ENCODE measurements around the gene ARHGAP25.

ARHGAP25 gene

DNA sequence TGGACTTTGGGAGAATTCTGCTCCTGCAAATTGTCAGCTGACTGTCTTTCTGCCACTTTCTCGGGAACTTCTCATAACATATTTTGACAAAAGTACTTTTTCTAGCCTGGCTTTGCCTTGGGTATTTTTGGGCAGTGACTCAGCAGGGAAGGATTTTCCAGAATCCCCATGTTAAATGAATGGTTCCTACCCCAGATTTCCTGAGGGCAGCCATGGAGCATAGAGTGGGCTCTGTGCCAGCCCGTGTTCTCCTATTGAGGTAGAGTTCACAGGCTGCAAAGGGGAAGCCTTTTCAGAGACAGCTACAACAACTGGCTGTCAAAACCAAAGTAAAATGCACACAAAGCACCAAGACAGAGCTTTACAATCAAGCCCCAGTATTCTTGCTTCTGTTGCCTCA is 76.8 kb downstream of the ARHGAP25 start:
- no peaks in the 10 kb centered on the region for H3K36me3 ChIP-seq (ENCODE audit: control insufficient read depth, insufficient read depth, low read length)
- no peaks in the 10 kb centered on the region for H3K9me3 ChIP-seq (ENCODE audit: control insufficient read depth, low read length)
- H3K27ac ChIP-seq (ENCODE audit: low read depth, low read length, severe bottlenecking): no peak overlapping the region
- H3K4me3 ChIP-seq (ENCODE audit: extremely low read depth, insufficient read depth, low read length, poor library complexity, severe bottlenecking): no peak overlapping the region
- 75 to 100% methylated on average over 1 of the region's 2 CpGs for WGBS, 2 experiments (ENCODE audit: insufficient coverage in 2 of 2)
- H3K4me1 ChIP-seq (ENCODE audit: control insufficient read depth, insufficient read depth, low read length, poor library complexity, severe bottlenecking): peaks cover 41% of the 10 kb centered on the region

DNA sequence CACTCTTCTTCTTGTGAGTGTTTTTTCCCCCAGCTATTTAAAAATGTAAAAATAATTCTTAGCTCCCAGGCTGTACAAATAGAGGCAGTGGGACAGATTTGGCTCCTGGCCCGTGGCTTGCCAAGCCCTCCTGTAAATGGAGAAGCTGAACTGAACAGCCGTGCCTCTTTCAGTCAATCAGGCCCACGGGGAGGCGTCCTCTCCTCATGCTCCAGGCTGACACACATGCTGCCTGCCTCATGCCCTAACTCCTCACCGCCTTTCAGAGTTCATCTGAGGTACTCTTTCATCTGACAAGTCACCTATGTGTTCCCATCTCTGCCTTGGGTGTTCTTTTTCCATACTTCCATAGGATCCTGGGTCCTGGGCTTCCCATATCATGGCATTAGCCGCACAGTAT is 77.6 kb downstream of the ARHGAP25 start:
- no peak overlapping the region for H3K4me3 ChIP-seq (ENCODE audit: extremely low read depth, insufficient read depth, low read length, poor library complexity, severe bottlenecking)
- WGBS, 2 experiments (ENCODE audit: insufficient coverage in 2 of 2): 84% methylated on average over 6 of the region's 6 CpGs
- no peaks in the 10 kb centered on the region for H3K9me3 ChIP-seq (ENCODE audit: control insufficient read depth, low read length)
- no peak overlapping the region for H3K27ac ChIP-seq (ENCODE audit: low read depth, low read length, severe bottlenecking)
- peaks cover 33% of the 10 kb centered on the region for H3K4me1 ChIP-seq (ENCODE audit: control insufficient read depth, insufficient read depth, low read length, poor library complexity, severe bottlenecking)
- no peaks in the 10 kb centered on the region for H3K36me3 ChIP-seq (ENCODE audit: control insufficient read depth, insufficient read depth, low read length)

DNA sequence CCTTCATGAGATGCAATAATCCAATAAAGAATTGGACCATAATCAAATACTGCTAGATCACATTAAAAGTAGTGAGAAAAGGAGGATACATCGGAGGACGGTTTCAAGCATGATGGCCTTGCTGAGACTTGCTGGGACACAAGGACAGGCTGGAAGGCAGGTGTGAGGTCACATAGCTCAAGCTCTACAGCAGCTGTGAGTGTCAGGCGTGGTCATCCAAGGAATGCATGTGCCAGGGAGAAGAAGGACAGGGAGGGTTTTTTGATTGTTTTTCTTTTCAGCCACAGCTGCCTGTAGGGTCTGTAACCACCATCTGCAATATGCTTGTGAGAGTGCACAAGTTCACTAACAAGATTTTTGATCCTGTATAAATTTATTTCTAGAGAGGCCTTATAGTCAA is 79.0 kb downstream of the ARHGAP25 start:
- 87 to 94% methylated on average over 3 of the region's 3 CpGs for WGBS, 2 experiments (ENCODE audit: insufficient coverage in 2 of 2)
- H3K9me3 ChIP-seq (ENCODE audit: control insufficient read depth, low read length): no peaks in the 10 kb centered on the region
- no peak overlapping the region for H3K27ac ChIP-seq (ENCODE audit: low read depth, low read length, severe bottlenecking)
- no peaks in the 10 kb centered on the region for H3K36me3 ChIP-seq (ENCODE audit: control insufficient read depth, insufficient read depth, low read length)
- H3K4me1 ChIP-seq (ENCODE audit: control insufficient read depth, insufficient read depth, low read length, poor library complexity, severe bottlenecking): peaks cover 29% of the 10 kb centered on the region
- no peak overlapping the region for H3K4me3 ChIP-seq (ENCODE audit: extremely low read depth, insufficient read depth, low read length, poor library complexity, severe bottlenecking)

GRCh38 chr2:68817306-68817705 is 82.7 kb downstream of the ARHGAP25 start:
- Histone ChIP-seq H3K4me3 (ENCODE audit: extremely low read depth, insufficient read depth, low read length, poor library complexity, severe bottlenecking) (no peak overlapping the region), H3K4me1 (ENCODE audit: control insufficient read depth, insufficient read depth, low read length, poor library complexity, severe bottlenecking) (peaks cover 13% of the 10 kb centered on the region), H3K36me3 (ENCODE audit: control insufficient read depth, insufficient read depth, low read length) (no peaks in the 10 kb centered on the region), H3K27ac (ENCODE audit: low read depth, low read length, severe bottlenecking) (no peak overlapping the region), H3K9me3 (ENCODE audit: control insufficient read depth, low read length) (no peaks in the 10 kb centered on the region)

GRCh38 chr2:68819556-68819955 is 84.9 kb downstream of the ARHGAP25 start:
- no peaks in the 10 kb centered on the region for H3K9me3 ChIP-seq (ENCODE audit: control insufficient read depth, low read length)
- WGBS, 2 experiments (ENCODE audit: insufficient coverage in 2 of 2): 80 to 92% methylated on average over 1 to 5 of the region's 6 CpGs
- no peak overlapping the region for H3K27ac ChIP-seq (ENCODE audit: low read depth, low read length, severe bottlenecking)
- no peak overlapping the region for H3K4me3 ChIP-seq (ENCODE audit: extremely low read depth, insufficient read depth, low read length, poor library complexity, severe bottlenecking)
- H3K36me3 ChIP-seq (ENCODE audit: control insufficient read depth, insufficient read depth, low read length): no peaks in the 10 kb centered on the region
- H3K4me1 ChIP-seq (ENCODE audit: control insufficient read depth, insufficient read depth, low read length, poor library complexity, severe bottlenecking): peaks cover 8% of the 10 kb centered on the region

DNA sequence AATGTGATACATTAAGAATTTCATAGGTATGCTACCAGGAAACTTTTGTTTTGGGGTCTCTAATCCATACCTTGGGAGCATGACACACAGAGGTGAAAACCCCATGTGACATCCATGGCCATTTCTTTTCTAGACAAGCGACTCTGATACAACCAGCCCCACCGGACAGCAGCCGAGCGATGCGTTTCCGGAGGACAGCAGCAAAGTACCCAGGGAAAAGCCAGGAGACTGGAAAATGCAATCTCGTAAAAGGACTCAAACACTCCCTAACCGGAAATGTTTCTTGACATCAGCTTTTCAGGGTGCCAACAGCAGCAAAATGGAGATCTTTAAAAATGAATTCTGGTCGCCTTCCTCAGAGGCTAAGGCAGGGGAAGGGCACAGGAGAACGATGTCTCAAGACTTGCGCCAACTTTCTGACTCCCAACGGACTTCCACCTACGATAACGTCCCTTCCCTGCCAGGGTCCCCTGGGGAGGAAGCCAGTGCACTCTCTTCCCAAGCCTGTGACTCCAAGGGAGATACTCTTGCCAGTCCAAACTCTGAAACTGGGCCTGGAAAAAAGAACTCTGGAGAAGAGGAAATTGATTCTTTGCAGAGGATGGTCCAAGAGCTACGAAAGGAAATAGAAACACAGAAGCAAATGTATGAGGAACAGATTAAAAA is 87.7 kb downstream of the ARHGAP25 start:
- Histone ChIP-seq H3K36me3 (ENCODE audit: control insufficient read depth, insufficient read depth, low read length) (no peaks in the 10 kb centered on the region), H3K4me3 (ENCODE audit: extremely low read depth, insufficient read depth, low read length, poor library complexity, severe bottlenecking) (no peak overlapping the region), H3K4me1 (ENCODE audit: control insufficient read depth, insufficient read depth, low read length, poor library complexity, severe bottlenecking) (peaks cover 8% of the 10 kb centered on the region), H3K27ac (ENCODE audit: low read depth, low read length, severe bottlenecking) (no peak overlapping the region), H3K9me3 (ENCODE audit: control insufficient read depth, low read length) (no peaks in the 10 kb centered on the region)
- WGBS, 2 experiments (ENCODE audit: insufficient coverage in 2 of 2): 94 to 98% methylated on average over 15 of the region's 15 CpGs

- 75 to 81% methylated on average over 1 to 2 of the region's 2 CpGs for WGBS, 2 experiments (ENCODE audit: insufficient coverage in 2 of 2)
- no peak overlapping the region for H3K27ac ChIP-seq (ENCODE audit: low read depth, low read length, severe bottlenecking)
- peaks cover 20% of the 10 kb centered on the region for H3K4me1 ChIP-seq (ENCODE audit: control insufficient read depth, insufficient read depth, low read length, poor library complexity, severe bottlenecking)
- no peaks in the 10 kb centered on the region for H3K9me3 ChIP-seq (ENCODE audit: control insufficient read depth, low read length)
- no peaks in the 10 kb centered on the region for H3K36me3 ChIP-seq (ENCODE audit: control insufficient read depth, insufficient read depth, low read length)
- H3K4me3 ChIP-seq (ENCODE audit: extremely low read depth, insufficient read depth, low read length, poor library complexity, severe bottlenecking): no peak overlapping the region
These were observed 90.2 kb downstream of the ARHGAP25 start for GRCh38 chr2:68824831-68825230.

DNA sequence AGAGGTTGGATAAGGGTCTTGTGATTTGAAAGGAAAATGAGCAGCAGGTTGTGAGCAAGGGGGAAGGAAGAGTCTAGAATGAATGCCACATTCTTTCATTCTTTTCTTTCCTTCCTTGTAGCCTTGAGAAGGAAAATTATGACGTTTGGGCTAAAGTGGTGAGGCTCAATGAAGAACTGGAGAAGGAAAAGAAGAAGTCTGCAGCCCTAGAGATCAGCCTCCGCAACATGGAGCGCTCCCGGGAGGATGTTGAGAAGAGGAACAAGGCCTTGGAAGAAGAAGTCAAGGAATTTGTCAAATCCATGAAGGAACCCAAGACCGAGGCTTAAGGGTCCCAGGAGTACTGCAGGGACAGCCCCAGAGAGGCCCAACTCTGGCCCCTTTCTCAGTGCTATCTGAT is 91.3 kb downstream of the ARHGAP25 start:
- Histone ChIP-seq H3K4me3 (ENCODE audit: extremely low read depth, insufficient read depth, low read length, poor library complexity, severe bottlenecking) (no peak overlapping the region), H3K4me1 (ENCODE audit: control insufficient read depth, insufficient read depth, low read length, poor library complexity, severe bottlenecking) (peaks cover 27% of the 10 kb centered on the region), H3K27ac (ENCODE audit: low read depth, low read length, severe bottlenecking) (no peak overlapping the region), H3K9me3 (ENCODE audit: control insufficient read depth, low read length) (no peaks in the 10 kb centered on the region), H3K36me3 (ENCODE audit: control insufficient read depth, insufficient read depth, low read length) (no peaks in the 10 kb centered on the region)
- WGBS, 2 experiments (ENCODE audit: insufficient coverage in 2 of 2): 93% methylated on average over 4 to 5 of the region's 5 CpGs

DNA sequence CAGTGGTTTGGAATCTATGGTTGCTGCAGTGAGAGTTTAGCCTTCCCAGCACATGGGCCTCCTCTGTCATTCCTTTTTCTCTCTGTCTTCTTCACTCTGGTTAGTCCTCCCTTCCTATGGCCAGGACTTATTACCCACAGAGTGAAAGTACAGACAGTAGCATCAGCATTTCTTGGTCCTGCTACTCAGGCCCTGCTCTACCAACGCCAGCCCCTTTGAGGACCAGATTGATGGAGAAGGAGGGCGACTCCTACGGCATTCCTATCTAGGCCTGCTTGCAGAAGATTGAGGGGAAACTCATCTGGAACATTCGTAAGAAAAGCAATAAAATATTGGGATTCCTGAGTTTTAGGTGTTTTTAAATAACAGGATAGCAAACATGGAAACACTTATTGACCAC is 93.1 kb downstream of the ARHGAP25 start:
- H3K4me1 ChIP-seq (ENCODE audit: control insufficient read depth, insufficient read depth, low read length, poor library complexity, severe bottlenecking): peaks cover 42% of the 10 kb centered on the region
- H3K9me3 ChIP-seq (ENCODE audit: control insufficient read depth, low read length): no peaks in the 10 kb centered on the region
- H3K4me3 ChIP-seq (ENCODE audit: extremely low read depth, insufficient read depth, low read length, poor library complexity, severe bottlenecking): no peak overlapping the region
- no peak overlapping the region for H3K27ac ChIP-seq (ENCODE audit: low read depth, low read length, severe bottlenecking)
- 90 to 100% methylated on average over 3 to 4 of the region's 4 CpGs for WGBS, 2 experiments (ENCODE audit: insufficient coverage in 2 of 2)
- no peaks in the 10 kb centered on the region for H3K36me3 ChIP-seq (ENCODE audit: control insufficient read depth, insufficient read depth, low read length)

- Histone ChIP-seq H3K4me1 (ENCODE audit: control insufficient read depth, insufficient read depth, low read length, poor library complexity, severe bottlenecking) (peaks cover 47% of the 10 kb centered on the region), H3K4me3 (ENCODE audit: extremely low read depth, insufficient read depth, low read length, poor library complexity, severe bottlenecking) (no peak overlapping the region), H3K27ac (ENCODE audit: low read depth, low read length, severe bottlenecking) (peak overlapping the region; percentile 71), H3K9me3 (ENCODE audit: control insufficient read depth, low read length) (no peaks in the 10 kb centered on the region), H3K36me3 (ENCODE audit: control insufficient read depth, insufficient read depth, low read length) (no peaks in the 10 kb centered on the region)
- 64 to 75% methylated on average over 6 to 8 of the region's 10 CpGs for WGBS, 2 experiments (ENCODE audit: insufficient coverage in 2 of 2)
These were observed 94.5 kb downstream of the ARHGAP25 start for GRCh38 chr2:68828887-68829708.

DNA sequence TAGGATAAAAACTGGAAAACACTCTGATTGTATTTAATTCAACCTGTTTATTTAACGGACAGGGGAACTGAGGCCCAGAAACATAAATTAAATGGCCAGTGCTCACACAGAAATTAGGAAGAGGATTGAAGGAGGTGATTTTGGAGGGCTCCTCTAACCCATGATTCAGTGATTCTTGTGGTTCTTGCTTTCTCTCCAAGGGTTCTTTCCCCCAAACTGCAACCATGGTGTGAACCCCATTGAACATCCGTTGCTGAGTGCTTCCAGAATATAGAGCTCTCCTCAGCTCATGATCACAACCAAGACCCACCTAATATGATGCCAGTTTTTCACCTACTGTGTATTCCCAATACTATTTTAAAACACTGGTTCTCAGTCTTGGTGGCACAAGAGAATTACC is 95.1 kb downstream of the ARHGAP25 start:
- peak overlapping the region; percentile 71 for H3K27ac ChIP-seq (ENCODE audit: low read depth, low read length, severe bottlenecking)
- 90 to 100% methylated on average over 1 to 2 of the region's 2 CpGs for WGBS, 2 experiments (ENCODE audit: insufficient coverage in 2 of 2)

More for the DNA sequence above, 95.1 kb downstream of the ARHGAP25 start:
- Histone ChIP-seq H3K4me1 (ENCODE audit: control insufficient read depth, insufficient read depth, low read length, poor library complexity, severe bottlenecking) (peaks cover 47% of the 10 kb centered on the region), H3K4me3 (ENCODE audit: extremely low read depth, insufficient read depth, low read length, poor library complexity, severe bottlenecking) (no peak overlapping the region), H3K9me3 (ENCODE audit: control insufficient read depth, low read length) (no peaks in the 10 kb centered on the region), H3K36me3 (ENCODE audit: control insufficient read depth, insufficient read depth, low read length) (no peaks in the 10 kb centered on the region)
